ENCODE measurements around the gene MMS19.

GRCh38 chr10:97505152-97505551, 6.9 kb upstream of the MMS19 start:
- TF ChIP-seq CTCF (IDR thresholded peaks at IDR 0.05; ENCODE audit: low read depth, low read length) (no peak), EZH2phosphoT487 (IDR thresholded peaks at IDR 0.05; ENCODE audit: low read depth) (no peak)

All from OCI-LY3 (cell line).